ENCODE results near the gene ANKS1A. TPM values are rescaled to one million over a fixed set of nuclear protein-coding genes. Genes with fewer than 3 reads are reported as not detected.

The ANKS1A gene
- total and polyA plus RNA-seq, 2 of the 4 experiments (the other 2 are of a cell fraction), result 7.2 to 7.5 TPM

DNA sequence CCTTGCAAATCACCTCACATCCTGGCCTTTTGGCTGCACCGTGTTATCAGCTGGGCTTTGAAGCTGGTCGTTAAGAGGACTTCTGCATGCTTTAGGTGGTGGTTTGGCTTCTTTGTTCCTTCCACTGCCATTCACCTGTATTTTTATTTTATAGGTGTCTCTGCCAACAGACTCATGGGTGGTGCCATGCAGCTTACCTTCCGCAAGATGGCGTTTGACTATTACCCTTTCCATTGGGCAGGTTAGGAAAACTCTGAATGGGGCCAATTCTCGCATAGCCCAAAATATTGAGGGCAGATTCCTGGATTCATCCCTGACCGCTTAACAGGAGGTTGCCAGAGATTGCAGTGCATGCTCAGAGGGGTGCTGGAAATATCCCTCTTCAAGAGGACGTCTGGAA is 33.6 kb upstream of the ANKS1A start:
- no peak overlapping the region for H3K14ac ChIP-seq (replicated peaks; ENCODE audit: low read depth, low read length)
- ChIA-PET CTCF (no interaction called here), POLR2A (ENCODE audit: unreplicated experiment) (no interaction called here)
- H3K27ac ChIP-seq (ENCODE audit: insufficient read depth, low read length), result no peak overlapping the region
- H2AFZ ChIP-seq (replicated peaks; ENCODE audit: low read length, poor library complexity), result no peak overlapping the region
- H3K4me2 ChIP-seq (ENCODE audit: low read depth, low read length), result no peak overlapping the region
- no peak overlapping the region for H4K5ac ChIP-seq (ENCODE audit: low read depth, low read length)
- H2AK9ac ChIP-seq (replicated peaks; ENCODE audit: low read depth, low read length, poor library complexity), result no peak overlapping the region
- in situ Hi-C loops (cut with MboI; ENCODE audit: low sequenced_read_pairs), result no loop called here
- no peaks in the 10 kb centered on the region for H3K27me3 ChIP-seq (ENCODE audit: control insufficient read depth, insufficient read depth, low read length)
- no peak overlapping the region for H3K56ac ChIP-seq (ENCODE audit: extremely low read depth, insufficient read depth, low read length)
- intact Hi-C loops (cut with micrococcal nuclease), result no loop called here
- no TSS peak for BruUV-seq (replicated peaks)
- H3K36me3 ChIP-seq (ENCODE audit: control insufficient read depth, insufficient read depth, low read length), result peaks cover 25% of the 10 kb centered on the region
- ATAC-seq (ENCODE audit: low read depth), result no peak
- no peaks in the 10 kb centered on the region for H4K20me1 ChIP-seq (ENCODE audit: insufficient read depth, low read length)
- no peak overlapping the region for H3K4me3 ChIP-seq (ENCODE audit: insufficient read depth, low read depth, low read length)
- H3K9me3 ChIP-seq (ENCODE audit: control insufficient read depth, insufficient read depth, low read length), result no peaks in the 10 kb centered on the region
- no peak overlapping the region for H2BK15ac ChIP-seq (ENCODE audit: low read depth, low read length)
- no peaks in the 10 kb centered on the region for H3K79me1 ChIP-seq (ENCODE audit: low read depth in 1 of 2, low read length in 2 of 2)
- no peak overlapping the region for H2BK20ac ChIP-seq (ENCODE audit: low read depth, low read length)
- no peak overlapping the region for H4K91ac ChIP-seq (ENCODE audit: insufficient read depth, low read depth, low read length)
- H3K9ac ChIP-seq (ENCODE audit: low read depth, low read length), result no peak overlapping the region
- no peak for DNase-seq
- no peak for TF ChIP-seq CHD1 (IDR thresholded peaks at IDR 0.05; ENCODE audit: low read depth, low read length)
- no peak for TF ChIP-seq NFE2L2 (IDR thresholded peaks at IDR 0.05; ENCODE audit: low read depth, low read length)
- no peak overlapping the region for H3K23ac ChIP-seq (ENCODE audit: low read depth, low read length)
- H3K18ac ChIP-seq (ENCODE audit: low read depth, low read length), result no peak overlapping the region
- dilution Hi-C loops (cut with HindIII; ENCODE audit: low sequenced_read_pairs, unreplicated experiment), result no loop called here
- WGBS, 2 experiments (ENCODE audit: extremely low coverage in 2 of 2, insufficient read length in 1 of 2), result 77% methylated on average over 3 of the region's 7 CpGs; no CpG with 5 or more reads in 1 of the 2 experiments
- H4K8ac ChIP-seq (ENCODE audit: low read depth in 2 of 2, low read length in 2 of 2), result no peak overlapping the region
- H3K4me1 ChIP-seq (ENCODE audit: control insufficient read depth, insufficient read depth, low read length), result peaks cover 2% of the 10 kb centered on the region; the same call in 1 of the 2 replicates
- no peak overlapping the region for H2BK120ac ChIP-seq (ENCODE audit: low read depth, low read length)
- peaks cover 4% of the 10 kb centered on the region for H3K9me1 ChIP-seq (ENCODE audit: insufficient read depth, low read length)
- H2BK5ac ChIP-seq (ENCODE audit: low read depth, low read length, poor library complexity, severe bottlenecking), result no peak overlapping the region
- H2AK5ac ChIP-seq (ENCODE audit: low read depth, low read length), result no peak overlapping the region
- H3K4ac ChIP-seq (ENCODE audit: low read depth, low read length), result no peak overlapping the region

Data from IMR-90 (cell line).